CD4-positive, alpha-beta T cell treated with Interferon alpha-2 for 1 hour (primary cell): Measurements from ENCODE around the gene ARHGAP24.
"Not testable (repeated sequence)": the region's sequence is repeated elsewhere in the genome, so short reads cannot be mapped to it uniquely, and the experiment has no call there.

Experiments used
- DNase-seq, 2 donors: peaks; one replicate each; pipeline ENCODE4 v3.0.0-alpha.2; 2020 to 2022

The ARHGAP24 gene

DNA sequence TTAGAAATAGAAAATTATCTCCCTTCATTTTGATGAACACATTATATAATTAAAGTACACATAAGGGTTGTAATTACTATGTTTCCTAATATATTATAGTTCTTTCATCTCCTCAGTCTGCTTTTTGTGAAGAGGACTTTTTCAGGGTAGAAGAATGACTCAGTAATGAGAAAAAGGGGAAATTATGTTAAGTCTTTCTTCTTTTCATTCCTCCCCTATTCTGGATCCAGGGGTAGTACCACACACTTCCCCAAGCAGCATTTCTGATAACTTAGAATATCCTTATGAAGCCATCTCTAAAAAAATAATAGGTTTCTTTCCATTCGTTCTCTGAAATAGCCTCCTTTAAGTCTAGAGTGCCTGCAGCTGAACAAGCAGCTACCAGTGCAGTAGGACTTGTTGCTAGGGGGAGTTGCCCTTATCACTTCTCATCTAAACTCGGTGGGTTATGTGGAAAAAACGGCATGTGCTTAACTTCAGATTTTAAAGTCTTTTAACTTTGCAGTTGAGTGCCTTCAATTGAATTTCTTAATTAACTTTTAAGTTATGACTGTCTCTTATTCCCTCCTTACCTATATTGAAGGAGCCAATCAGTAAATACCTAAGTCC, 184.8 kb downstream of the ARHGAP24 start:
- no peak for DNase-seq

DNA sequence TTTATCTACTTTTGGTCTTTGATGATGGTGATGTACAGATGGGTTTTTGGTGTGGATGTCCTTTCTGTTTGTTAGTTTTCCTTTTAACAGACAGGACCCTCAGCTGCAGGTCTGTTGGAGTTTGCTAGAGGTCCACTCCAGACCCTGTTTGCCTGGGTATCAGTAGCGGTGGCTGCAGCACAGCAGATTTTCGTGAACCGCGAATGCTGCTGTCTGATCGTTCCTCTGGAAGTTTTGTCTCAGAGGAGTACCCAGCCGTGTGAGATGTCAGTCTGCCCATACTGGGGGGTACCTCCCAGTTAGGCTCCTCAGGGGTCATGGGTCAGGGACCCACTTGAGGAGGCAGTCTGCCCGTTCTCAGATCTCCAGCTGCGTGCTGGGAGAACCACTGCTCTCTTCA, 191.7 kb downstream of the ARHGAP24 start:
- not testable (repeated sequence) for DNase-seq

DNA sequence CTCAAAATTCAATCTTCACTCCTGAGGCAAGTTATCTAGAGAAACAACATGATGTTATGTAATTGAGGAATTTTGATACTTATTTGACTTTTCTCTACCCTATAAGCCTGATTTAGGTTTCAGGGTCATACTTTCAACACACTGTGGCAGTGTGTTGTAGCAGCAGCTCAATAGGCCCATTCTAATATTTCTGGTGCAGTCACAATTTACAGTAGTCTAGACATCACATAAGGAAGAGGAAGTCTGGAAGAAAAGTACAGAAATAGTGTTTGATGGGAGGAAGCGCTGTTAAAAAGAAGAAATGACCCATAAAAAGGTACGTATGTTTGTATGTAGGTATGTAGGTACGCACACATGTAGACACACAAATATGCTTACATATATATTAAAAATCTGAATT, 194.3 kb downstream of the ARHGAP24 start:
- no peak for DNase-seq

DNA sequence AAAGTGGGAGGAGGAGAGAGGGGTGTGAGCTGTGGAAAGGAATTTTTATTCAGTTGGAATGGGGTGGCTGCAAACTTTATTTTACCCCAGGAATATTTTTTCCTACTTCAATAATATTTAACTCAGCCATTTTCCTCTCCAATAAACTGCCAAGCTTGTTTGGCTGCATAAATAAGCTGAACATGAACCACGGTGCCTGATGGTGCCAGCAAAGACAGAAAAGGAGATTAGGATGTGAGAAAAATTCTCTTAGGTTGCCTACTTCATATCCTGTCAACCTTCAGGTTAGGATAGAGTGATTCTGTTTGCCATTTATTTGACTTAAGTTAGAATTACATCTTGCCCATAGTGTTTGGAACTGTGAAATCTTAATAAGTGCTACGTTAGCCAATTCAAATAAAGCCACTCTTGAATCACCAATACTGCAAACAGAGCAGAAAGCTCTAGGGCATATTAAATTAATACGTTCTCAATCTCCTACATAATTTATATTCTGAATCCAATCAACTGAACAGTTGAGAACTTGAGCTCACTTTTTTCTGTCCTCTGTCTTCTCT, 195.1 kb downstream of the ARHGAP24 start:
- no peak for DNase-seq

DNA sequence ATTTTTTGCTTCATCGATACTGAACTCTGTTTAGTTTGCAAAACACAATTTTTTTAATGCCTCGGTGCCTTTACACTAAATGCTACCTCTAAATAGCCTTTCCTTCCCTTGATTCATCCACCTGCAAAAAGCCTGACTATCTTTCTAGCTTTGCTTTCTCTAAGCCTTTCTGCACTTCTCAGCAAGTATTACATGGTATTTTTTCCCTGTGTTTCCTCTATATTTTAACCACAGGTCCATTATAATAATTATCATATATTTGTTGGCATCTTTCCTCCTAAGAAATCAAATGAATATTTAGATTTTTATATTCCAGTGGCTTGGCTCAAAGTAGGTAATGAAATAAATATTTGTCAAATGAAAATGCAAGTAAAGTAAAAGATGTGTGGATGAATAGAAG, 196.2 kb downstream of the ARHGAP24 start:
- DNase-seq = no peak

DNA sequence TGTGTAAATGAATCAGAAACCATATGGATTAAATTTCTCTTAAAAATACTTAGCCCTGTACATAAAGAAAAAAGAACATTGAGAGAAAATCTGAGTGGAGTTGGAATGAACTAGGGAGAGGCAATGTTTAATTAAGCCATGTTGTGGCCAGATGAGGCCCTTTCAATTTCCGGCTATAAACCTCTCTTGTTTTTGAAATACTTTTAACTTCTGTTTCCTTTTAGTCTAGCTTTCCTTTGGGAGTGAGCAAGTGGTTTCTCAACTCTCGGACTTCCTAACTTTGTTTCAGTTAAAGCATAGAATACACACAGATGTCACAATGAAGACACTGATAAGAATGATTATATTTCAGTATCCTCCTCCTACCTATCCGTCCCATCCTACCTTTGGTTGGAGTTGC, 197.2 kb downstream of the ARHGAP24 start:
- DNase-seq = no peak

DNA sequence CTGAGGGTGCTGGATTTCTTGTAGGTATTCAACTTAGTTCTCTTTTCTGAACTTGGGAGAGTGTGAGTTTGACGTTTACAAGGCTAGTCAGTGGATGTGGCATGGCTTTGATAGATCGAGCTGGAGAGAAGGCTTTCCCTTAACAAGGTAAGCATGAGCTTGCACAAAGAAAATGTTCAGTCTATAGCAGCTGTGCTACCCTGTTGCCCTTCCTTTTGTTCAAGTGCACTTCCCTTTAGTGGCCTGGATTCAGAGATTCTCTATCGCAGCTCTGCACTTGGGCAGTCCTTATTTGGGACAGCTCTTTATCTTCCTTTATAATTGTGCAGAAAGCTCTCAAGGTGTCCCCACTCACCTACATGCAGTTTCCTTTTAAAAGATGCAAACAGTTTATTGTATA, 198.0 kb downstream of the ARHGAP24 start:
- no peak for DNase-seq

DNA sequence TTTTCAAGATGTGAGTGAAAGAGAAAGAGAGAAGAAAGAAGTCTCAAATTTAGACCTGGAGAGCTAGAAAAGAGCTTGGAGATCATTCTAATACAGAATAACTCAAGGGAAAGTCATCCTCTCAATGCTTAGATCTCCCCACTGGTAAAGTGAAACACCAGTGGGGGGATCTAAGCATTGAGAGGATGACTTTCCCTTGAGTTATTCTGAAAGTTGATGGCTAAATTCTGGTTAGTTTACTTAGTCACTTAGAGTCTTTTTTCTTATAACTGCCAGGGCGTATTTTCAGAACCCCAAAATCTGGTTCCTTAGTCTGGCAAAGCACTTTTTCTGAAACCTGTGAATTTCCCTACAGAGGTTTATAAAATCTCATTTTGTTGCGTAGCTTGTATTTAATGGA, 198.6 kb downstream of the ARHGAP24 start:
- DNase-seq = no peak

DNA sequence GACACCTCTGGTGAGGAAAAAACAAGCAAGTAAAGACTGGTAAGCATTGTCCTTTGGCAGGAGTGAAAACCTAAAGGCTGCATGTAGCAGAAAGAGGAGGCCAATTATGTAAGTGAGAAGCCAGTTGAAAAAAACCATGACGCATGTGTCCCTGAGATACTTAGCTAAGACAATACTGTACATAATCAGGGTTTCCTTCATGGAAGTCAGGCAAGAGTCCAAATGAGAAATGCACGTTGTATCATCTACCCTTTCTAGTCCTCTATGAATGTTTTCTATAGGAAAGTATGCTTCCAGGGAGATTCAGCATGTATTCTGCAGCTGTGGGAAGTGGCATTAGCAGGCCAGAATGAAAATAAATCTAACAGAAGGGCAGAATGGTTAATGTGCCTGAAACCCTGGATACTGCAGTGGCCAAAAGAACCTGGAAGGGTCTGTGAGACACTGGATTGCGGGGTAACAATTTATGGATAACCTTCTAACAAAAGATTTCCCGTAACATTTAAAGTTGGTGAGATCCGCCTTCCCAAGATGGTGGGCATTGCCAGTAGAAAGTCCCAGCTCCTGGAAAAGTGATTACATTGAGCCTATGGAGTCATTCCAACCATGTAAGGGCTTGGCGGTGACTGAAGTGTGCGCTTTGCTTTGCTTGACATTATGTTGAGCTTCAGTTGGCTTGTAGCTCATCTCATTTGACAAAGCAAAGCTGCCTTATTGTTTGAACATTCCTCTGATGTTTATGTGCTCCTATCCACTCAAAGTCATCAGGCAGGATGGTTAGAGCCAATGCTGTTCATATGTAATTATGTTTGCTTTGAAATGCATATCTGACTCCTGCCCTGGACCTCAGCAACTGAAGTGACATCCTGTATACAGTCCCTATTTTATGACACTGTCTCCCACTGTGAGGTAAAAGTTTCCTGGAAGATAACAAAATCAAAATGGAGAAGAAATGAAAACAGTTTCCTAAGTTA, 200.4 kb downstream of the ARHGAP24 start:
- DNase-seq = no peak

DNA sequence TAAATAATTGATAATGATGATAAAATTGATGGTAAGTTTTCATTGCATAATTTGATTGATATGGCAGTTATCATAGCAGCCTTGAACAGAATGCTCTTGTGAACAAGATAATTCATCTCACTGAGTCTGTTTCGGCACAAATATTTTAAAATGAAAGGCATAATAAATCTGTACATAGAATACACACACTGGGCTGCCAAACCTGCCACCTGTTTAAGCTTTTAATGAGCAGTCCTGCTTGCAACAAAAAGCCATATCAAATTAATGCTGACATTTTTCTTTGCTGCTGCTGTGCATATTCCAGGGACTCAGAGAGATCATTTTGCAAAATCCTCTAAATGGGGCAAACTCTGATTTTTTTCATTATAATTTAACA, 201.1 kb downstream of the ARHGAP24 start:
- DNase-seq = no peak

DNA sequence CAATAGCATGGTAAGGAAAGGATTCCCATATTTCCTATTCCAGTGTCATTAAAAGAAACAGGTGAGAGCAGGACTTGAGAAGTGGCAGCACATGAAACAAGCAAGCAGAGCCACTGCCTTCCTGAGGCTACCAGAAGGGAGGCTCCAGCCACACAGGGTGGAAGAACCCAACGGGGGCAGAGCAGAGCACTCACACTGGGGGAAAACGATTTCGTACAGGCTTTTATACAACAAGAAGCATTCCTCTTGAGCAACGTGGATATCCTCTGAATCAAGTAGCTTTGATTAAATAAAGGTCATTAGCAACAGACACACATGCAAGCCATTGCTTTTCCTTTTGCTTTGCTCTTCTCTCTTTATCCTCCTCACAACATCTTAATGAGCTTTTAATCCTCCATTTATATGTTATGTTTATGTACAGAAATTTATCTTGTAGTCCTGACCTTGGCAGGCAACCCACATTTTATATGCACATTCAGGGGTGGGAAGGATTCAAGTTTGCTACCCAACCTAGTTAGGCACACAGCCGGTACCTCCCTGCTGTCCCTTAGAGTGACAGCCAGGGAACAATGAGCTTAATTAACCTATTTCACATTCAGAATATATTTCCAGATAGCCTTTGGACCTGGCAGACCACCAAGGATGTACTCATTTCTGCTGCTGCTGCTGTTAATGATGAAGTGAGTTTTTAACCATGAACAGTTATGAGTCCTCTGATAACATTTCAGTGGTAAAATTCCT, 202.1 kb downstream of the ARHGAP24 start:
- no peak for DNase-seq

DNA sequence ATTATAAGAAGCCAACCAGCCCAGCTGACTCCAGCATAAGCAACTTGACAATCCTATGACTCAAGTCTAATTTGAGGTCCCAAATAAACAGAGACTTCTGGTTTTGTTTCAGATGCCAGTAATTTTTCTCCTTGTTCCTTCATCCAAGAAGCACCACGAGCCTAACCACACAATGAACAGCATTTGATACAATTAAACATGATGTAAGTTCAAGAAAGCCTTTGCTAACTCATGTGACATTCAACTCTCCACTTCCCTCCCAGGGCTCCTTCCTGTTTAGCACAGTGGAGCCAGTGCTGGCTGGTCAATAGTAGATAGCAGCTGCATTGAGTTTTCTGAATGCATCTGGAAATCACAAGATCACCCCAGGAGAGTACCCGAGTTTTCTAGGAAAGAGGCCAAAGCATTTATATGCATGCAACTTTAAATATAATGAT, 206.3 kb downstream of the ARHGAP24 start:
- peak; percentile 16 to 30 for DNase-seq

DNA sequence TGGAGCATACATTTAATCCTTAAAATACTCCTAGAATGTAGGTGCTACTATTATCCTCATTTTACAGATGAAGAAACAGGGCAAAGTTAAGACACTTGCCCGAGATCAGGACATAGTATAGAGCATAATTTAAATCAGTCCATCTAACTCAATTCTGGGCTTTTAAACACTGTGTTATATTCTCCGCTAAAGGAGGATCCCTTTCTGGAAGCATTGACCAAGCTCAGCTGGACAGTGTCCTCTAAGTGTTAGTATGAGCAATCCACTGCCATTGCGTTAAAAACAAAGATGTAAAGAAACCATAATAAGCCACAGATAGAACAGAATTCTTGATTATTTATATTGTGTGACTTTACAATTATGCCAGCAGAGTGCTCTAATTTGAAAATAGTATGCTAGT, 207.0 kb downstream of the ARHGAP24 start:
- no peak for DNase-seq

DNA sequence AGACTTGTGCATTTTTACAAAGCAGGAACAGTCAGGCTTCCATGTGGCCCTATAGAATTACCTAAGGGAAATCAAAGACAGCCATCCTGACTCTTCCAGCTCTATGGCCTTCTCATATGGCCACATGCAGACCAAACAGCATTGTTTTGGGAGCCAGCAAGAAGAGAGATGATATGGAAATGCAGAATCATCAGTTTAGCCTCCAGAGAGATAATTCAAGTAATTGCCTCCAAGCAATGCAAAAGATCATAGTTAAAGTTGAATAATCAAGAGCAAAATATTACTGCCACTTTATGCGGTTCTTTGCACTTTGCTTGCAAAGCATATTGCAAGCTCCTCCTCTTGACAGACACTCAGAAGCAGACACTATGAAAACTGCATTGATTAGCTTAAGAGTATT, 207.4 kb downstream of the ARHGAP24 start:
- DNase-seq = no peak

DNA sequence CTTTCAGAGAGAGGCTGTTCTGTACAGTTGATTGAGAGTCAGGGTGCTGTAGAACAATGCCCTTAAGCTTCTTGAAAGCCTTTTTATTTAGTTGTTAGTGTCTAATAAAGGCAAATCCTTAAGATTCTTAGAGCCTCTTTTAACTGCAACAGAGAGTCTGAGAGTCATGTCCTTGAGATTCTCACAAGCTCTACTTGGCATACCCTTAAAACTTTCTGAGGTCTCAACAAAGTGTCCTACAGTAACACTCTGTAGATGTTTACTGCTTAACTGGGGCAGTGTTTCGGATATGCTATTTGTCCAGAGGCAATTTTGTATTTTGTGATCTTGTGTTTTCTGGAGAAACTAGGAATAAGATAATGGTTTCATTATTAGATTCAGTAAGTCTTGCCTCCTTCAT, 209.7 kb downstream of the ARHGAP24 start:
- no peak for DNase-seq

DNA sequence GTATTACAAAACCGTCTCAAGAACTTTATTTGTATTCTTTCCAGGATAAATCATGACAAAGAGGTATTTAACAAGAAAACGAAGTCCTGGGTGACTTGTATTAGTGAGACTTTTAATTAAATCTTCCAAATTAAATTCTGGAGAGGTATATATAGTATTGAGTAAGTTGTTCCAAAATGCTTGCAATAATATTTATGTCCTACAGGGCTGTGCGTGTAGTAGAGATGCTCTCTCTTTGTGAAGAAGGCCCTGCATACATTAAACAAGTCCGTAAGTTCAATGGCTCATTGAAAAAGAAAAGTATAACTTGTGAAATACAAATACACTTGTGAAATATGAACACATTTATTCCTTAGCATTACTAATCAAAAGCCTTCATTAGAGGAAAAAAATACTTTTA, 211.4 kb downstream of the ARHGAP24 start:
- no peak for DNase-seq

DNA sequence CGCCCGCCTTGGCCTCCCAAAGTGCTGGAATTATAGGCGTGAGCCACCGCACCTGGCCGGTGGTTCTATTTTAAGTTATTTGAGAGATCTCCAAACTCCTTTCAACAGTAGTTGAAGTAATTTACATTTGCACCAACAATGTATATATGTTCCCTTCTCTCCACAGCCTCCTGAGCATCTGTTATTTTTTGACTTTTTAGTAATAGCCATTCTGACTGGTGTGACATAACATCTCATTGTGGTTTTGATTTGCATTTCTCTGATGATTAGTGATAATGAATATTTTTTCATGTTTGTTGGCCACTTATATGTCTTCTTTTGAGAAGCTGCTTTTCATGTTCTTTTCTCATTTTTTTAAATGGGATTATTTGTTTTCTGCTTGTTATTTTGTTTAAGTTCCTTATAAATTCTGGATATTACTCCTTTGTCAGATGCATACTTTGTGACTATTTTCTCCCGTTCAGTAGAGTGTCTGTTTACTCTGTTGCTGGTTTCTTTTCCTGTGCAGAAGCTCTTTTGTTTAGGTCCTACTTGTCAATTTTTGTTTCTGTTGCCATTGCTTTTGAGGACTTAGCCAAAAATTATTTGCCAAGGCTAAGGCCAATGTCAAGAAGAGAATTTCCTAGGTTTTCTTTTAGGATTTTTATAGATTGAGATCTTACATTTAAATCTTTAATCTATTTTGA, 213.2 kb downstream of the ARHGAP24 start:
- no peak for DNase-seq

DNA sequence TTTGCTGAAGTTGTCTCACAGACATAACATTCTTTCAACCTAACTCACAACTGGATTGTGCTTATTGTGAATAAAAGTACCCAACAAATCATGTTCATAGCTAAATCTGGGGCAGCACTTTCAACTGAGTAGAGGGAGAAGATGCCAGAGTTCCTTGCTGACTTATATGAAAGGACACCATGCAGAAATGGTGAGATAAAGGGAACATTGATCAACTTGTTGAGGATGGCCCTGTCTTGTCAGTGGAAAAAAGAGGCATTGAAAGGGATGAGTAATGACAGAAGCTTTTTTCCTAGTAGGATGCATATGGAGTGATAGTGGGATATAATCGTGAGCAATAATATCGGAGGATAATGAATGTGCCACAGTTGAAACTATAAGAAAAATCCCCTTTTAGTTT, 221.7 kb downstream of the ARHGAP24 start:
- DNase-seq = no peak

DNA sequence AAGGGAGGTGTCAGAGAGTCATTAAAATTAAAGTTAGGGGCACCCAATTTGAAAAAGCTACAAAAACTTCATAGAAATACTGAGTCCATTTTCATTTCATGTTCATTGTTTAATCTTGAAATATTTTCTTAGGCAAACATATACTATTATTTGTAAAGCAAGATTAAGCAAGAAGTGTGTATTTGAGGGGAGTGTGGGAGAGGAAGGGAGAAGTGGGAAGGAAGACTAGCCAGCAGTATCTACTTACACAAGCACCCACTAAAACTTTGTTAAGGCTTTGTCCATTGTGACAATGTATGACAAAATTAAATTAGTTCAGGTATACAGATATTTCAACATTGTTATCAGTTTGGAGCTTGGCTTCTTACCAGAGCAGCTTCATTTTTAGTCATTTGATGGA, 222.9 kb downstream of the ARHGAP24 start:
- no peak for DNase-seq

DNA sequence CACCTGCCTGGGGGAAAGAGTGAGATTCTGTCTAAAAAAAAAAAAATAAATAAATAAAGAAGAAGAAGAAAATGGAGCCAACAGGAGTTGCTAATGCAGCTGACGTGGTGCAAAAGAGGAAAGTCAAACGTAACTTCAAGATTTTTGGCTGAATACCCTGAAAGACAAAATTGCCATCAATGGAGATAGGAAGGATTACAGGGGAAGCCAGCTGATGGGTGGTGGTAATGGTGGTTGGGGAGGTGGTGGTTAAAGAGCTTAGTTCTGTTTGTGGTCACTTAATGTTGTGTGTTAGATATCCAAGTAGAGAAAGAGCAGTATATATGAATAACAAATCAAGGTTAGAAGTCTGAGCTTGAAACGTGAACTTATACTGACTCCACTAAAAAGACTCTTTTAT, 225.4 kb downstream of the ARHGAP24 start:
- DNase-seq = no peak

DNA sequence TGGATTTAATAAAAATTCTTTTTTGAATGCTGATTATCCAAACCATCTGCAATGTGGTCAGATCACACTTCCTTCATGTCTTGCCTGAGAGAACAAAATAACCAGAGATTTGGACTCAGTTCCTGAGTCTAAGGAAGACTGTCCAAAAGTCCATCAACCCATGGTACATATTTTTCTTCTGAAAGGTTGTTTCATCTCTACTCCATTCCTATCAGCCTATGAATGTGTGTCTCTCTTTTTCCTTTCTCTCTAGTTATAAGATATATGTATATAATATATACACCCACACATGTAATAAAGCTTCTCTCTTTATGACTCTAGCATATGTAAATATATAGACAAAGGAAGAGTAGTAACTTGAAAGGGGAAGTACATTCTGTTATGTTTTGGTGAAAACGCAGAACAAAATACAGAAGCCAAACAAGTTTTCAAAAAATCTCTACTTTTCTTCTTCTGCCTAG, 226.9 kb downstream of the ARHGAP24 start:
- no peak for DNase-seq

DNA sequence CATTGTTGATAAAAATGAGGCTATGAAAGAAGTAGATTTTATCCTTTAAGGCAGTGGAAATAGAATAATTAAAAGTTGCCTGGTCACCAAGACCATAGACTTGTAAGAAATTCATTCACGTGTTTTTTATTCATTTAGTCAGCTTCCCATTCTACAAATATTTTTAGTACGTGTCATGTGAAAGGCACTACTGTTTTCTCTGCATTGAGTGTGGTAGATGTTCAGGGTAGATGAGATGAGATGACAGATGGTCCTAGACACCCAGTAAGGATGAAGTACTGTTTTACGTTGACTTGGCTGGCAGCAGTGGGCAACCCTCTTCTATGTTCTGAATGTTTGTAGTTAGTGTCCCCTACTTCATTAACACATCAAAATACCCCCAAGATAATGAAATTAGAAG, 228.1 kb downstream of the ARHGAP24 start:
- no peak for DNase-seq

DNA sequence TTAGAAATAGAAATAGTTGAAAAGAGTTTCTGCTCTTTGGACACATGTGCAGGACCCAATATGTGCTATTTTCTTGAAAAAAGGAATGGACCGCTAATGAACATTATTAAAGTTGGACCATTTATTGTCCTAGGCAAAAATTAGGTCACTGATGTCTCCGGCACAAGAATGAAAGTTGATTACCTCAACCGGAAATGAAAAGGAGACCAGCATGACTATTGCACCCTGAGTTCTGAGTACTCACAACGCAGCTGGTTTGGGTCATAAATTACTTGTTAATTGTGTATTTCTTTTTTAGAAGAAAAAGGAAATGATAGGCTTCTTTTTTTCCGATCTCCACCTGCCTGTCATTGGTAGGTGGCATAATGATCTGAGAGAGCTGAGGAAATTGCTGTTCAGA, 232.7 kb downstream of the ARHGAP24 start:
- DNase-seq = no peak
